AG08396 (cell line): Measurements from ENCODE around the gene GPC6.
"Not testable (repeated sequence)": the region's sequence is repeated elsewhere in the genome, so short reads cannot be mapped to it uniquely, and the experiment has no call there.

Experiments
- DNase-seq: peaks from one replicate; pipeline ENCODE4 v3.0.0; 2012; ENCODE audit warnings: low spot score, mixed read lengths

GPC6 gene

DNA sequence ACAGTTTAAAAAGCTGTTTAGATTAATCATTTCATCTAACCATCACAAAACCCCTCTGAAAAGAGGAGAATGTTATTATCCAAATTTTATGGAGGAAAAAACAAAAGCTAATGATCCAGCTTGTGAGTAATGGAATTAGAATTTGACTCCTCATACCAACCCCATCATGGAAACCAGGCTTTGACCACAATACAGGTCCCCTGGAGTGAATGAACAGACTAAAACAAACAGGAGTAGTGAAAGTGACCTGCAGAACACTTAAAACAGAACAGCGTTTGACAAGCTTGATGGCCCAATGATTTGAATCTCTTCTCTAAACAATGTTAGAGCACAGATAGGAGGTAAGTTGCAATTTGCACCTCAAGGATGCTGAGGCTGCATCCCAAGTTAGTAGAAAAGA is 1022.9 kb downstream of the GPC6 start:
- DNase-seq, result peak; percentile 64

DNA sequence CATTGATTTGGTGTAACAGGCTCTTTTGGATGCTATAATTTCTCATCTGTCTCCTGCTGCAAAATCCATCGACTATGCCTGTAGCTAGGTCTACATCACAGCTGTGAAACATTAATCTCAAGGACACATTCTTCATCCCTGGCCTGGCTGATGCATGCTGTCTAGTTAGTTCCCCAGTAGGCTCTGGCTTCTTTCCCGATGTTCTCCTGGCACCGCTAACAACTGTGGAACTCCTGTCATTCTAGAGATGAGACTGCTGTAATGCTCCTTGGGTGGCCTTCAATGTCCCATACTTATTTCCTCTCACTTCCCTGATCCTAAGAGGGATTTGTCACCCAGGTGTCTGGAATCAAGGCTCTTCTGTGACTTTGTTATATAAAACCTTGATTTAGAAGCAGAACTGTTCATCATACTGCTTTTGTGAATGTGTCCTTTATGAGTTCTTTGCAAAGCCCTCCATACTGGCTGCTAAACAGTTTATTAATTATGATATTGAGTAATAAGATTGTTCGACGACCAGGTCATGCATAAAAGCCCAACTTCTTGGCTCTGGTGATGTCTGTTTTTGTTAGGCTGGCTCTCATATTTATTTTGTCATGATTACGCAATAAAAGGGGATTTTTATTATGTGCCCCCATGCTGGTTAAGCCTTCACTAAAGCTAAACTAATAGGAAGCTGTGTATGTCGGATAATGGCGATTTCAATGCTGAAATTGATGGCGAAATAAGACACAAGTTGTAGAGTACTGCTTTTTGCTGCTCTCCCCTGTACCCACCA is 1025.4 kb downstream of the GPC6 start:
- peak; percentile 14 for DNase-seq

DNA sequence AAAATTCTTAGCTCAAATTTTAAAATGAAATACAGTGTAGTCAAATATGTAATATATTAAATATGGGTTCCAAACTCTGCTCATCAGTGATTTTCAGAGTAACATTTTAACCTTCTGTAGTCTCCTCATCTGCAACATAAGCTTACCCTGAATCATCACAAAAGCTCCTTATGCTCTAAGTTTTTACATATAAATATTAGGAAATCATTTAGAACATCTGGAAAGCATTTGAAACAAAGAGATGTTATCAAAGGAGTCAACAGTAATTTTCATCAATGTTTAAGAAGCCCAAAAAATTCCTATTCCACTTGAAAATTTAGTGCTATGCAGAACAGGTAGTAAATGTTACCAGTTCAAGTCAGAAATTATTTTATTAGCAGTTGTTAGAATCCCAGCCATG is 1028.1 kb downstream of the GPC6 start:
- no peak for DNase-seq

DNA sequence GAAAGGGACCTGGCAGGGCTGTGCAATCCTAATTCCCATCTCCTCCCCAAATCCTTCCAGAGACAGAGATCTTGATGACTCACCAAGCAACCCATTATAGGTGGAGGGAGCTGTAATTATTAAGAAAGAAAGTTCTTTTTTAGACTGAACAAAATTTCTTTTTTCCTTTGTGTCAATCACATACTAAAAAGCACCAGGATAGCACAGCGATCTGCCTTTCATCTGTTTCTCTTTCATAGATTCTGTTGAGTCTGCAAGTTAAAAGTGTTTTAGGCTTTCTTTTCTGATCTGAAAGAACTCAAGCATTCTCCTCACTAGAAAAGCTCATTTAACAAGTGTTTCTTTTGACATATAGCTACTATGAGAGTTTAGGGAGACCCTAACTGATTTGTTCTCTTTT is 1030.1 kb downstream of the GPC6 start:
- no peak for DNase-seq

DNA sequence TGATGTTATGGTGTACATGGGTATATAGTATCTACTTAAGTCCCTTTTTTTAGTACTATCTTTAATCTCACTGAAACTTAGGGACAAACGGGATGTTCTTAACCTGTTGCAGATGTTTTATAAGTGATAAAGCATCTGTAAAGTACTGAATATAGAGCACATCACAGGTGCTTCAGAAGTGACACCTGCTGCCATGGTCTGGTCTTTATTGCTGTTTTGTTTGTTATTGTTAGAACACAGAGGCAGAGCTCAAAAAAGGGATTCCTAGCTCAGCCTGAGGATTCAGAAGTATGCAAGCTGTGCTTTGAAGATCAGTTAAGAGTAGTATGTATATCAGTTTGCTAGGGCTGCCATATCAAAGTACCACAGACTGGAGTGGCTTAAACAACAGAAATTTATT is 1033.4 kb downstream of the GPC6 start:
- DNase-seq, result no peak

DNA sequence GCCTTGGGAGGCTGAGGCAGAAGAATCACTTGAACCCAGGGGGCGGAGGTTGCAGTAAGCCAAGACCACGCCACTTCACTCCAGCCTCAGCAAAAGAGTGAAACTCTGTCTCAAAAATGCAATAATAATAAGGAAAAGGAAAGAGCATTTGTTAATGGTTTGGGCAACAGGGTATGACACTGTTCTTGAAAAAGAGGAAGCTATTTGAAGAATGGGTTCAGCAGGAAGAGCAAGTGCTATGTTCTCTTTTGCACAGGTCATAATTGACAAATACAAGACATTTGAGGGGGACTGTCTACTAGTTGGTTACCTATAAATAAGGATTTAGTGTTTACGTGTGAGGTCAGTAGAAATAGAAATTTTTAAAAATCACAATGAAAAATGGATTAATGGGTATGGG is 1034.6 kb downstream of the GPC6 start:
- DNase-seq, result no peak

DNA sequence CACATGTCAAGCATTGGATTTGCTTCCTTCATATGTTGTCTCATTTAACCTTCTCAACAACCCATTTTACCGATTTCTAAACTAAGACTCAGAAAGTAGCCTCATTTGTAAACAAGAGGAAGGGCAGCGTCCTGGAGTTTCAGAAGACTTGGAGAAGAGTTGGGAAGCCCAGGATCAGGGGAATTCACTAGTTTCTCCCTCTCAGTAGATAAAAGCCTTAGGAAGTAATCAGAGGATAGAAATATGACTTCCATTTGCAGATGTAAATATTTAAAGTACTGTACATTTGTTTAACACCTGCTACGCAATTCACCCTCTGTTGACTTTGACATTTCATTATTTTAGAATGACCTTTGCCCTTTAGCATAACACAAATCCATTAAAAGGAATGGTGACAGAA is 1036.4 kb downstream of the GPC6 start:
- DNase-seq, result no peak

DNA sequence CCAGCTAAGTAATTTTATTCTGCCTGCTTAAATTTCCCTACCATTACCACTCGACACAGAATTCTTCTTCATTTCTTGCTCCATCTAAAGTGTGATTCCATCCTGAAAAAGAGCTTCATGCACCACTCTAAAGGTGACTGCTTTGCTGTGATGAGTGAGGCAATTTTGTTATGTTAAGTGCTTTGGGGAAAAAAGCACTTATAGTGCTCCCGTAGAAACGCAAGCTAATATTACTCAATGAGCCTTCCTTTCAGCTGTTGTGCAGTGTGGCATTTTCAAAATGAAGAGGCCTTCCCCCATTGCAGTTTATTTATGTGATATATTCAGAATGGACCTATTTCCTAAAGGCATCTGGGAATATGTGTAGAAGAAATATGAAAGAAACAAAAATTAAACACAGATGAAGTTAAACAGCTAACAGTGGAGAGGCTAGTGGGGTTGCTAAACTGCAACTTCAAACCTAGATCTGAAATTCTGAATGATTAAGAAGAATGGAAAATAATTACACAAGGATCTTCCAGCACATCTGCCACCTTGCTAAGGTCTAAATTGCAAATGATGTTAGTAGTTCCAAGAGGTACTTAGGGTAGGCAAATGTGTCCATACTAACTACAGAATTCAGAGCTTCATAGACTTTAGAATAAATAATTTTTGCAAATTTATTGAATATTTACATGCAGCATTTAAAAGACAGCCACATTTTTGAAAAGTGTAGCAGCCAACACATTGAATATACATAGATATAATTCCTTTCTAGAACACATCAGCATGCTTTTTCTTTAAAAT is 1041.2 kb downstream of the GPC6 start:
- DNase-seq, result no peak

DNA sequence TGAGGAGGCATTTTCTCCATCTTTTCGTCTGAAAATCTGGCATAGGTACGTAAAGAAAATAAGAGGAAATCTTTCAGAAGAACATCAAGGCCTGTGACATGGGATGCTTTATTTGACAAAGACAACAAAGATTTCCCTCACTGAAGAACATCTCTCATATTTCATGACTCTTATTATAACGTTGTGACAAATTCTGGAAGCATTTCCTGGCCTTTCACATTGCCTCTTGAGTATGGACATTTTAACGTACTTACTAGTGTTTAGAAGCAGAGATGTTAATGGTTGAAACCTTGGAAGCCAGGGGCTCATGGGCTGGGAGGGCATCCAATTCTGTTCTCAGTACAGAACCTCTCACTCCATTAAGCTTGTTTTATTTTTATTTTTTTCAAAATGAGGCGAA is 1042.1 kb downstream of the GPC6 start:
- no peak for DNase-seq

DNA sequence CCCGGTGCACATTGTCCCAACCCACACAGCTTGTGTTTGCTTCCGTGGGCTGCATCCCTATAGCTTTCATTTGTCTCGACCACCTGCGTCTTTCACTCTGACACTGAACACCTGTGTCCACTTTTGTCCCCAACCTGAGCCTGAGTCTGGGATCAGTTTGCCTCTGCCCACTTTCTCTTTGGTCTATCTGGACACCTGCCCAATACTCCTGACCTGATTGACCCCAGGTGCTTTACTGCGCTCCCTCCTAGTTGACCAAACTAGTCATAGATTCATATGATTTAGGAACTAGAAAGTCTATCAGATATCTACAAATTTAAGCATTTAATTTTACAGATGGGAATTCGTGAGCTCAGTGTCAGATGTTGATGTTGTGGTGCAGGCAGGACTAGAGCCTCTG is 1043.0 kb downstream of the GPC6 start:
- DNase-seq, result no peak

DNA sequence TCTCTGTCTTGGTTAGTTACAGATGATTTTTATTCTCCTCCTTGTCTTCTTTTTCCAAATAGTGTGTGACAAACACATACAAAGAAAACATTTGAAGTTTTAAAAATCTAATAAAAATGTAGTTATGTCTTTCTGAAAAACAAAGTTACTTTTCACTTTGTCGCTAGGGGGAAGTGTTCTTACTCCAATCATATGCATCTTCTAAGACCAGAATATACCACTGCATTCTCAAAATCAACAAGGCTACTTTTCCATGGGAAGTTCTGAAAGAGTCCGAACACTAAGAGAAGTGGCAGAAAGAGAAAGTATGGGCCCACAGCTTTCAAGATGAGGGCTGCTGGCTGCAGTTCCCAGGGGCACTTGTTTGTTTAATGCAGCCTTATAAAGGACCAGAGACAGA is 1043.9 kb downstream of the GPC6 start:
- DNase-seq, result no peak

DNA sequence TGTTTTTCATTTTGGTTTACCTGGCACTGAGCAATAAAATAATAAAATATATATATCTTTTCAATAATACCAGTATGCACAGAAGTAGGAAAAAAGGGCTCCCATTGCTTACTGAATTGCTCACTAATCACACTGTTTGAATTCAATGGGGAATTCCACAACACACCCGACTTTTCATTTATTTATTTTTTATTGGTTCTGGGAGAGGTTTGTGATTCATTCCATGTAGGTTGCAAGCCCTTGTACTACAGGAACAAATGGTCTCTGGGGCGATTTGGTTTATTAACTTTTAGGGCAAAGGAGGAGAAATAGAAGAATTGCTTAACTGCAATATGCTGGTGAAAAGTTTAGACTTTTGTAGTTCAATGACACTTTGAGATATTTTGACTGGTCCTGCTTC is 1045.4 kb downstream of the GPC6 start:
- DNase-seq, result peak; percentile 6

DNA sequence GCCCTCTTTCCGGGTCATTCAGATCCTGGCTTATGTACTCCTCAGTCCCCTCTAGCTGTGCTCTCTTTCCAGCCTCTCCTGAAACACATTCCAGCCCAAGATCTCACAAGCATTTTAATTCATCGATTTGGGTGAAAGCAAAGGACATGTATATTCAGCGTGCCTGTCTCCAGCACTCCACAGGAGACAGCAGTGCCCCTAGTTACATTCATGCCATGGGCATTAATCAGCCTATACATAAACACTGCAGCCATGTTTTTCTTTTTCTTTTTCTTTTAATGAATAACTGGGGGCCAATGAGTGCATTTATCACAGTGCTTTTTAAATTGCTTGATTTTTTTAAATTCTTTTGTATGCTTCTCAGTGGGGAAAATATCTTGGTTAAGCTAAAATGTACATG is 1053.7 kb downstream of the GPC6 start:
- no peak for DNase-seq

DNA sequence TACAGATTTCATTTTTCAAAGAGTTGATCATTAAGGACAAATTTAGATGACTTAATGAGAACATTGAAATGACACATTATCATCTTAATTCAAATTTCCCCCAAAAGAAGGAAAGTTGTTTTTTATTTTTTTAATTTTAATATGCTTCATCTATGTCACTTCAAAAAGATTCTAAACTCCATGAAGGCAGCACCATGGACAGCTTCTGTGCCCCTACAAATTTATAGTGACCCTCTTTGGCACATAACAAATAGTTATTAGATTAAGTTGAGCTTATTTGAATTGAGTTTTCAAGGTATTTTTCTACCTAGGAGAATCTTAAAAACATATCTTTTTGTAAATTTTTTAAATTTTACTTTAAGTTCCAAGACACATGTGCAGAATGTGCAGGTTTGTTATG is 1054.2 kb downstream of the GPC6 start:
- no peak for DNase-seq

DNA sequence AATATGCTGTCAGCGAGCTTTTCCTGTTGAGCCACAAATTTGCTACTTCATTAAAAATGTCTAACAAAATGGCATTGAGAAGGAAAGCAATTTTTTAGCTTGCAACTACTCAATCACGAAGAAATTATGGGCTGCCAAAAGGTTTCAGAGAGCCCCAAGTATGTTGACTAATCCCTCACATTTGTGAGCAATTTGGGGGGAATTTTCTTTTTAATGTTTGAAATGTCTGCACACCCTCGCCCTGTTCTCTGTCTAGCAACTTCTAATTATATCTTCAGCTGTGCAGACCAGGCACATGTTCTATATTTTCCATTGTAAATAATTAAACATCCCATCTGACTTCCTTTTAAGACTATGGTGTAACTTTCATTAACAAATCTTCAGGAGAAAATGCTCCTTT is 1060.0 kb downstream of the GPC6 start:
- DNase-seq, result no peak

DNA sequence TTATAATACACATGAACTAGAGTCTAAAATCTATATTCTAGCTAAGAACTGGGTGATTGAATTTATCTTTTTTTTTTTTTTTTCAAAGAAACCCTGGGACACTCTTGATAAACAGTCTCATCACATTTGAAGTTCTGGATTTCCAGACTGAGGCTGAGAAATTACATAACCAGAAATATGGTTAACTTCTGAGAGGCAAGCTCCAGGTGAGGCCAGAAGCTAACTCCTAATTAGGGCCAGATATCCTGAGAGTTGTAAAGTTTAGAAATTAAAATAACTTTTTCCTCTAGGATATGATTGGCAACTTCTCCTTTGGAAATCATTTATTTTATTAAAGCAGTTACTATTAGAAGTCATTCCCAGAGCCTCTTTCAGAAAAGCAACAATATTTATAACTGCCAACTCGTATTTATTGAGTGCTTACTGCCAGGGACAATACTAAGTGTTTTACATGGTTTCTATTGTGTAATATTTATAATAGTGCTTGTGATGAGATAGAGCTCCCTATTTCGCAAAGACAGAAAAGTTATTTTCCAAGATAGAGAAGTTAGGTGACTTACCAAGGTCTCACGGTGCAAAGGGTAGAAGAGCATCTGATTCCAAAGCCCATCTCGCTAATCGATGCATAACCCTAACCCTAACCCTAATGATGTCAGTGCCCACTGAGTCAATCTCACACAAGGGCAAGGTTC is 1065.2 kb downstream of the GPC6 start:
- DNase-seq, result no peak

DNA sequence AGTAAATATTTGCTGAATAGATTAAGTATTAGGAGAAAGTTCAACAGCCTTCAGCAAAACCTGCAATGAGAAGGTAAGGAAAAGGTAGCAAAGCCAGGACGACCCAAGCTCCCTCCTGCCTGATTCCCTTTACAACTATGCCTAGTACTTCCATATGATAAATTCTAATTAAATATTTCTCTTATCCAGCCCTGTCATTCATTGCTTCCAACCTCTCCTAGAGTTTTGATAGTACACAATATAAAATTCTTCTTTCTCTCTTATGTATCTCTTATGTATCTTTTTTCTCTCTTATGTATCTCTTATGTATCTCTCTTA is 1065.7 kb downstream of the GPC6 start:
- no peak for DNase-seq

DNA sequence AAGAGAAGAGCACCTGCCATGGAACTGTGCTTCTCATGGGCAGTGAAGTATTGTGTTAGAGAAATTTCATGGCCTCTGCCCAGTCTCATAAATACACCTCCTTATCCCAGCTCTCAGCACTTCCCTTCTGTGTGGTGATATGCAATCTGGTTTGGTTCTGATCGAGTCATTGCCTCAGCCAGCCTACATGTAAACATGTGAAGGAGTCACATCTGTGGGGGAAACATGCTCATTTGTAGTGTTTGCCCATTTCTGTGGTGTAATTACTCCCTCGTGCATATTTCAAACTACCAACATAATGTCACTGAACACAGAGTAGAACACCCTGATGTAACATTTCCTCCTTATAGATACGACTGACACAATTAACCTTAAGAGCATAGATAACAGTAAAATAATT is 1069.9 kb downstream of the GPC6 start:
- DNase-seq, result no peak

DNA sequence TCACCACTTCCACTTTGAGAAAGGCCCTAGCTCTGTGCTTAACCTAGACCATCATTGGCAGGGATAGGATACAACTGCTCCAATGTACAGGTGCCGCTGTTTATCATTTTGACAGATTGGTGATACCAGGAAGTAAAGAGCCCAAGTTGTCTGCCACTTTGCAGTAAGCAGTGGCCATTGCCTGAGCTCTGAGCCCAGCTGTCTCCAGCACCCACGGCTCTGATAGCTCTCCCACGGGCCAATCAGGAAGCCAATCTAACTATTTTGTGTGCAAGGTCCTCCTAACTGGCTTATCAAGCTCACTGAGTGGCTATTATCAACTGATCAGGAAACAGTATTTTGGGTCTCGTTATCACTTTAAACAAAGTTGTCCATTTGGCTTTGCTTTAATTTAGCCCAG is 1071.7 kb downstream of the GPC6 start:
- DNase-seq, result no peak

DNA sequence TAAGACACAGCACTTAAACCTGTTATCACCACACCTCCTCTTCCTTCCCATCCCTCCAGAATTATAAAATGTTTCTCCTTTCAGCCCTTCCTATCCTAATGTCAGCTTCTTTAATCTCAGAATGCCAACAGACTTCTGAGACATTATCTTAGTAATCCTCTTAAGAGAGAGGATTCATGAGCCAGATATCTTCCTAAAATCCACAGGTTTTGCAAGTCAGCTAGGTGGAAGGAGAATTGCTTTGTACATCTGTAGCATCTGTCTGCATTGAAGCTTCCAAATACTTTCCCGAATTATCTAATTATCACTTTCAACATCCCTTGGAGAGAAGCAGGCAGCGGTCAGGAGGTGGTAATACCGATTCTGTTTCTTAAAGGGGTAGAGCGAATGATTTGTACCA is 1073.8 kb downstream of the GPC6 start:
- no peak for DNase-seq

DNA sequence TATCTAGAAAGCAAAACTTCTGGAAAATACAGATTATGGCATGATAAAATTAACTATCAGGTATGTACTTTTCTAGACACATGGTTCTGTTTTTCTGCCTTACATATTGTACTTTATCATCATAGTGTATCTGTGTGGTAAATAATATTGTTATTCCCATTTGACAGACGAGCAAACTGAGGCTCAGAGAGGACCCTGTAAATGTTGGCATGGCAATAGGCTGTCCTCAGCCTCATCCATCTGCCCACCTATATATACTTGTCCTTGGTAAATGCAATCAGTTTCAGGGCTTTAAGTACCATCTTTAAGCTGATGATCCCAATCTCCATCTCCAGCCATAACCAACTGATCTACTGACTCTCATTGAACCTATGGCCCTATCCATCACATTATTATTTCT is 1074.9 kb downstream of the GPC6 start:
- DNase-seq, result no peak

DNA sequence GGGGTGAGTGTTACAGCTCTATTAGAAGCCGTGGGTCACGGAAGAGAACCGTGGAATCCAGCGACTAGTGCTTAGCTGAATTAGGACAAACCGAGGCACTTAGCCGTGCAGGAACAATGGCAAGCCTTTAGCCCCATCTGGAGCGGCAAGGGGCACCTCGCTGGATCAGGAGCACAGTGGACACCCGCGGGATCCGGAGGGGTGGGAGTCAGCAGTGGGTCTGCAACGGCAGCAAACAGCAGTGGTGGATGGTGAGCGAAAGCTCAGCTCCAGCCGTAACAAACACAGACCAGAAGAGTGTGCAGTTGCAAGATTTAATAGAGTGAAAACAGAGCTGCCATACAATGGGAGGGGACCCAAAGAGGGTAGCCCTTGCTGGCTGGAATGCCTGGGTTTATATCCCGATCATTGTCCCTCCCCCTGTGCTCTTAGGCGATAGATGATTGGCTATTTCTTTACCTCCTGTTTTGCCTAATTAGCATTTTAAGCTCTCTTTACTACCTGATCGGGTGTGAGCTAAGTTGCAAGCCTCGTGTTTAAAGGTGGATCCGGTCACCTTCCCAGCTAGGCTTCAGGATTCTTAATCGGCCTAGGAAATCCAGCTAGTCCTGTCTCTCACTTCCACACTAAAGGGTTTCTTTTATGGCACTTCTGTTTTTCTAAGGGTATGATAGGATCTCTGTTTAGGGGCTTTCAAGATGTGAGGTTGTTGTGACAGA is 1076.4 kb downstream of the GPC6 start:
- not testable (repeated sequence) for DNase-seq
